HEK293T (cell line): Measurements from ENCODE around the gene CARD19.

Experiments used
- CTCF ChIA-PET: fragments of 350-600 bp; formaldehyde crosslinking; extraction: SDS; loops from one replicate; lab custom pipeline; 2021; ENCODE audit warnings: antibody characterized with exemption, inconsistent platforms; lab: Yijun Ruan, JAX
- POLR2A ChIA-PET: fragments of 350-600 bp; formaldehyde crosslinking; extraction: SDS; loops from one replicate; lab custom pipeline; 2020; ENCODE audit warnings: antibody characterized with exemption, inconsistent platforms; lab: Yijun Ruan, JAX
- DNase-seq: peaks from one replicate; pipeline ENCODE4 v3.0.0; 2012; ENCODE audit warnings: mixed read lengths; ENCODE audit errors: extremely low spot score
- ARNT ChIP-seq: fragments of 450-650 bp; IDR thresholded peaks from 2 replicates; pipeline ENCODE4 v1.6.1; 2017; ENCODE audit warnings: mild to moderate bottlenecking
- BHLHE40 ChIP-seq: fragments of 450-650 bp; IDR thresholded peaks from 2 replicates; pipeline ENCODE4 v1.6.1; 2016; ENCODE audit warnings: mild to moderate bottlenecking, moderate library complexity, borderline replicate concordance
- CTBP1 ChIP-seq: fragments of 450-650 bp; IDR thresholded peaks from 2 replicates; pipeline ENCODE4 v1.6.1; 2016; ENCODE audit warnings: borderline replicate concordance
- ELF4 ChIP-seq: fragments of 450-650 bp; IDR thresholded peaks from 2 replicates; pipeline ENCODE4 v1.6.1; 2017; ENCODE audit warnings: antibody characterized with exemption
- FOXA1 ChIP-seq: fragments of 450-650 bp; IDR thresholded peaks from 2 replicates; pipeline ENCODE4 v1.6.1; 2016; ENCODE audit warnings: mild to moderate bottlenecking
- FOXK2 ChIP-seq: fragments of 450-650 bp; IDR thresholded peaks from 2 replicates; pipeline ENCODE4 v1.6.1; 2016; ENCODE audit warnings: mild to moderate bottlenecking
- FOXM1 ChIP-seq: fragments of 450-650 bp; IDR thresholded peaks from 2 replicates; pipeline ENCODE4 v1.6.1; 2017; ENCODE audit warnings: mild to moderate bottlenecking, borderline replicate concordance
- HDGF ChIP-seq: fragments of 450-650 bp; IDR thresholded peaks from 2 replicates; pipeline ENCODE4 v1.6.1; 2017; ENCODE audit warnings: antibody characterized with exemption, borderline replicate concordance
- L3MBTL2 ChIP-seq: fragments of 450-650 bp; conservative IDR thresholded peaks from 2 replicates; pipeline ENCODE4 v1.6.1; 2016; ENCODE audit warnings: mild to moderate bottlenecking
- LEF1 ChIP-seq: fragments of 450-650 bp; IDR thresholded peaks from 2 replicates; pipeline ENCODE4 v1.6.1; 2017; ENCODE audit warnings: mild to moderate bottlenecking, borderline replicate concordance
- NFRKB ChIP-seq: fragments of 450-650 bp; IDR thresholded peaks from 2 replicates; pipeline ENCODE4 v1.6.1; 2016; ENCODE audit warnings: mild to moderate bottlenecking, moderate library complexity
- PKNOX1 ChIP-seq: fragments of 450-650 bp; IDR thresholded peaks from 2 replicates; pipeline ENCODE4 v1.6.1; 2016
- SP1 ChIP-seq: fragments of 450-650 bp; IDR thresholded peaks from 2 replicates; pipeline ENCODE4 v1.6.1; 2017
- SUZ12 ChIP-seq: fragments of 450-650 bp; IDR thresholded peaks from 2 replicates; pipeline ENCODE4 v1.6.1; 2016; ENCODE audit warnings: mild to moderate bottlenecking
- TARDBP ChIP-seq: fragments of 450-650 bp; IDR thresholded peaks from 2 replicates; pipeline ENCODE4 v1.6.1; 2016
- ZNF384 ChIP-seq: fragments of 450-650 bp; IDR thresholded peaks from 2 replicates; pipeline ENCODE4 v1.6.1; 2016

CARD19 gene

DNA sequence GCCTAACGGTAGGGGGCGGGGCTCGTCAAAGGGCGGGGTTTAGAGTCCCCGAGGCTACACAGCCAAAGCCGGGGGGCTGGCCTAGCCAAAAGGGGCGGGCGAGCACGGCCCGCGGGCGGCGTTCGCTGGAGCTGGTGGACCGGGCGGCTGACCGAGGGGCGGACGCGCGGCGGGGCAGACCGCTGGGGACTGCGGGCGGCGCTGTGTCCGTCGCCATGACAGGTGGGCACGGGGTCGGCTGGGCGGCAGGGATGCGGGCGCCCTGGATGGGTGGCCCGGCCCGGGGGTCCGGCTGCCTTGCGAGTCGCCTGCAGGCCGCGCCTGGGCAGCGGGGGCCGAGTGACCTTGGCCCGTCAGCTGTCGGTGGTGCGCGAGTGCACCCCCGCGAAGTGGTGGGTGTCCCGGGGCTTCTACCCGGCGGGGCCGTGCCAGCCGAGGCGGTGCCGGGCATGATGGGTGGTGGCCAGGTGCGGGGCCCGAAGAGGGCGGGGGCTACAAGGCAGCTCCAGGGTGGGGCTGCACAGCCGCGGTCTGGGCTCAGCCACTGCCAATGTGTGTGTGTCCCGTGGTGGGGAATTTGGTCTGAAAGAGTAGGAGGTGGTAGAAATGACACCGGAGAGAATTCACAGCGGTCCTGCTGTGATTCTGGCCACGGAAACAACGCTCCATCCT, at the start of gene CARD19:
TSS of gene CARD19 (plus strand) at position 87 of the 672 bp plus-strand sequence. CDS start at position 216, 129 bp downstream.
- DNase-seq, result peak; percentile 35
- ChIA-PET POLR2A (interaction anchor here (1.0 to 1.2 kb wide), 3 partner anchors 9 to 358 kb away, joined by 3 to 5 read pairs (median 3); no protein-coding TSS in a partner anchor), CTCF (no interaction called here)
- TF ChIP-seq SUZ12, result no peak
- TF ChIP-seq ELF4, result no peak
- TF ChIP-seq FOXM1, result no peak
- no peak for TF ChIP-seq TARDBP
- no peak for TF ChIP-seq SP1
- TF ChIP-seq FOXK2, result no peak
- TF ChIP-seq NFRKB, result no peak
- no peak for TF ChIP-seq BHLHE40
- TF ChIP-seq ARNT, result no peak
- no peak for TF ChIP-seq FOXA1
- TF ChIP-seq ZNF384, result no peak
- TF ChIP-seq HDGF, result no peak
- TF ChIP-seq L3MBTL2, result no peak

DNA sequence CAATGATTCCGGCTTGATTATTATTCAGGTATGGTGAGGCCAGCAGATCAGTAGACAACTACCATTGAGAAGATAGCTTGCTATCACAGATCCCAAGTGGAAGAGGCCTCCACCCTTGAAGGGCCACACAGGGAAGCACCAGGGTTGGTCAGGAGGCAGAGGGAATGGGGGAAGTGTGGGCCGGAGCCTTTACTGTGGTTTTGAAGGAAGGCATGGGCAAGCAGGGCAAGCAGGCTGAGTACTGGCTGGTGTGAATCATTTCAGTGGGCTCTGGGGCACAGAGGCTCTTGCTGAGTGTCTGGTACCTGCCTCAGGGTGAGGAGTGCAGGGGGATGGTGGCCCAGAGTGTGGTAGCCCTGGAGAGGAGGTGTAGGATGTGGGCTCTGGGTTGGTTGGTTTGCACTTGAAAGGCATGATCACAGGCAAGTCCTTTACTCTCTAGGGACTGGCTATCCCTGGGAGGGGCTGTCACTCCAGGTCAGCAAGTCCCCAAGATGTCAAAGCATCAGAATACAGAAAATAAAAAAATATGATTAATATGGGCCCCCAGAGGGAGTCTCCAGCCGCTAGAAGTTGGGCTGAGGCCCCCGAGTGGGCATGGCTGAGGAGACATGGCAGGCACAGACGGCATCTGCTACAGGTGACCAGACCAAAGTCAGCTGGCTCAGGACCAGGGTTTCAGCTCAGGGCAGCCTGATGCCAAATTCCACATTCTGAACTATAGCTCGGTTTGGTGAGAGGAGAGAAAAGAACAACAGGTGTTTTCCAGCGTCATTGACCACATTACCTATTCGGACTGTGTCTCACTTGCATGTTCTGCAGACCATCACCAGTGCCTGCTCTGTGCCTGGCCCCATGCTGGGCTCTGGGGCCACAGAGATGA, 47.2 kb upstream of the CARD19 start:
- ChIA-PET POLR2A (no interaction called here), CTCF (interaction anchor here (0.6 kb wide), 1 partner anchor 375 kb away, joined by 5 read pairs; no protein-coding TSS in a partner anchor)
- DNase-seq, result no peak
- TF ChIP-seq ARNT (no peak), PKNOX1 (no peak), FOXM1 (no peak), ZNF384 (no peak), FOXA1 (no peak), NFRKB (no peak), HDGF (no peak), CTBP1 (no peak), BHLHE40 (no peak), SP1 (no peak), FOXK2 (no peak)

- ChIA-PET CTCF (interaction anchor here (0.6 kb wide), 1 partner anchor 374 kb away, joined by 5 read pairs; no protein-coding TSS in a partner anchor), POLR2A (no interaction called here)
- TF ChIP-seq FOXA1 (no peak), BHLHE40 (no peak), ZNF384 (no peak), LEF1 (no peak), PKNOX1 (no peak)
- no peak for DNase-seq
Observed at GRCh38 chr9:93049491-93049890, 46.5 kb upstream of the CARD19 start.

- CTCF ChIA-PET, result no interaction called here
- no peak for TF ChIP-seq FOXM1
- TF ChIP-seq LEF1, result no peak
- TF ChIP-seq ARNT, result no peak
- no peak for TF ChIP-seq NFRKB
- POLR2A ChIA-PET, result no interaction called here
- DNase-seq, result no peak
Observed at GRCh38 chr9:93050231-93050630, 45.8 kb upstream of the CARD19 start.

- ChIA-PET POLR2A (no interaction called here), CTCF (no interaction called here)
- no peak for TF ChIP-seq LEF1
- TF ChIP-seq CTBP1, result no peak
- TF ChIP-seq PKNOX1, result no peak
- no peak for TF ChIP-seq FOXK2
- no peak for TF ChIP-seq NFRKB
- no peak for TF ChIP-seq ARNT
- no peak for TF ChIP-seq SUZ12
- TF ChIP-seq SP1, result no peak
- no peak for TF ChIP-seq BHLHE40
- TF ChIP-seq FOXM1, result no peak
- TF ChIP-seq HDGF, result no peak
- TF ChIP-seq ELF4, result no peak
- TF ChIP-seq TARDBP, result no peak
- TF ChIP-seq FOXA1, result no peak
- no peak for TF ChIP-seq ZNF384
- TF ChIP-seq L3MBTL2, result no peak
- DNase-seq, result no peak
Observed at GRCh38 chr9:93051680-93052089, 44.3 kb upstream of the CARD19 start.
